HG03045 (cell line): ENCODE measurements around the gene SNAPC5.

Source experiments
- ATAC-seq: cut with Tn5 transposase; IDR thresholded peaks from one replicate; pipeline ENCODE4 v1.9.1; 2021; ENCODE audit warnings: mild to moderate bottlenecking, moderate library complexity; ENCODE audit not compliant: unreplicated experiment

SNAPC5 gene

GRCh38 chr15:66459818-66460615, 37.5 kb downstream of the SNAPC5 start:
- ATAC-seq: no peak

GRCh38 chr15:66456211-66456610, 41.4 kb downstream of the SNAPC5 start:
- ATAC-seq: no peak

- no peak for ATAC-seq
Measured at GRCh38 chr15:66454143-66454542, 43.4 kb downstream of the SNAPC5 start.

GRCh38 chr15:66452971-66453580, 44.5 kb downstream of the SNAPC5 start:
- no peak for ATAC-seq

- ATAC-seq: no peak
Measured at GRCh38 chr15:66452420-66452819, 45.1 kb downstream of the SNAPC5 start.
